ENCODE measurements around the gene STK38. TPM values are rescaled to one million over a fixed set of nuclear protein-coding genes. Genes with fewer than 3 reads are reported as not detected.

STK38 gene
- total RNA-seq, 1 donor from 2014 or later, result 10.3 TPM

GRCh38 chr6:36566418-36566905 is 19.2 kb upstream of the STK38 start:
- DNase-seq (ENCODE audit: low read depth, low spot score), result no peak

GRCh38 chr6:36563928-36564284 is 16.6 kb upstream of the STK38 start:
- no peak for DNase-seq (ENCODE audit: low read depth, low spot score)

- no peak for DNase-seq (ENCODE audit: low read depth, low spot score)
Observed at GRCh38 chr6:36563237-36563927, 16.1 kb upstream of the STK38 start.

GRCh38 chr6:36560822-36561221 is 13.5 kb upstream of the STK38 start:
- no peak for DNase-seq (ENCODE audit: low read depth, low spot score)

- no peak for DNase-seq (ENCODE audit: low read depth, low spot score)
Observed at GRCh38 chr6:36559011-36559793, 11.9 kb upstream of the STK38 start.

GRCh38 chr6:36556281-36556680 is 9.0 kb upstream of the STK38 start:
- no peak for DNase-seq (ENCODE audit: low read depth, low spot score)

GRCh38 chr6:36555750-36556252 is 8.5 kb upstream of the STK38 start:
- DNase-seq (ENCODE audit: low read depth, low spot score), result no peak

GRCh38 chr6:36550473-36551000 is 3.3 kb upstream of the STK38 start:
- DNase-seq (ENCODE audit: low read depth, low spot score), result no peak

- no peak for DNase-seq (ENCODE audit: low read depth, low spot score)
Observed at GRCh38 chr6:36548401-36548743, 1.1 kb upstream of the STK38 start.

- no peak for DNase-seq (ENCODE audit: low read depth, low spot score)
Observed at GRCh38 chr6:36547646-36548400, 544 bp upstream of the STK38 start.

GRCh38 chr6:36546308-36546919 is 865 bp downstream of the STK38 start:
- no peak for DNase-seq (ENCODE audit: low read depth, low spot score)

GRCh38 chr6:36545767-36546307 is 1.4 kb downstream of the STK38 start:
- DNase-seq (ENCODE audit: low read depth, low spot score), result no peak

GRCh38 chr6:36544228-36544627 is 3.1 kb downstream of the STK38 start:
- DNase-seq (ENCODE audit: low read depth, low spot score), result no peak

- no peak for DNase-seq (ENCODE audit: low read depth, low spot score)
Observed at GRCh38 chr6:36542041-36542440, 5.2 kb downstream of the STK38 start.

GRCh38 chr6:36539814-36540568 is 7.3 kb downstream of the STK38 start:
- DNase-seq (ENCODE audit: low read depth, low spot score), result no peak

GRCh38 chr6:36536873-36537547 is 10.3 kb downstream of the STK38 start:
- DNase-seq (ENCODE audit: low read depth, low spot score), result no peak

- DNase-seq (ENCODE audit: low read depth, low spot score), result no peak
Observed at GRCh38 chr6:36533321-36533720, 14.0 kb downstream of the STK38 start.

- no peak for DNase-seq (ENCODE audit: low read depth, low spot score)
Observed at GRCh38 chr6:36526066-36526465, 21.2 kb downstream of the STK38 start.

- no peak for DNase-seq (ENCODE audit: low read depth, low spot score)
Observed at GRCh38 chr6:36525346-36525745, 21.9 kb downstream of the STK38 start.

- DNase-seq (ENCODE audit: low read depth, low spot score), result no peak
Observed at GRCh38 chr6:36524871-36525270, 22.4 kb downstream of the STK38 start.

Measured in pulmonary artery endothelial cell (primary cell).